HG03520 (cell line): Measurements from ENCODE around the gene APBB1.

ENCODE experiments used
- ATAC-seq: cut with Tn5 transposase; IDR thresholded peaks from one replicate; pipeline ENCODE4 v1.9.1; 2021; ENCODE audit warnings: mild to moderate bottlenecking, moderate library complexity; ENCODE audit not compliant: unreplicated experiment

APBB1 gene

GRCh38 chr11:6353367-6353987 lies 65.4 kb downstream of the APBB1 start:
- peak; percentile 74 for ATAC-seq

GRCh38 chr11:6351782-6352382 lies 67.0 kb downstream of the APBB1 start:
- ATAC-seq, result no peak

GRCh38 chr11:6350486-6350885 lies 68.4 kb downstream of the APBB1 start:
- ATAC-seq, result no peak

GRCh38 chr11:6350043-6350442 lies 68.9 kb downstream of the APBB1 start:
- ATAC-seq, result no peak

GRCh38 chr11:6345366-6345765 lies 73.5 kb downstream of the APBB1 start:
- ATAC-seq, result no peak
